AG08395 (cell line): ENCODE results near the gene ARHGAP45.
A peak's percentile ranks its signal among the peaks of the same experiment; 100 is the strongest.
"Not testable (repeated sequence)": the region's sequence is repeated elsewhere in the genome, so short reads cannot be mapped to it uniquely, and the experiment has no call there.

ENCODE experiments used
- DNase-seq: peaks from one replicate; pipeline ENCODE4 v3.0.0; 2012; ENCODE audit warnings: mixed read lengths, low spot score

Gene ARHGAP45

GRCh38 chr19:1116726-1117581 is 50.0 kb downstream of the ARHGAP45 start:
- DNase-seq: no peak

DNA sequence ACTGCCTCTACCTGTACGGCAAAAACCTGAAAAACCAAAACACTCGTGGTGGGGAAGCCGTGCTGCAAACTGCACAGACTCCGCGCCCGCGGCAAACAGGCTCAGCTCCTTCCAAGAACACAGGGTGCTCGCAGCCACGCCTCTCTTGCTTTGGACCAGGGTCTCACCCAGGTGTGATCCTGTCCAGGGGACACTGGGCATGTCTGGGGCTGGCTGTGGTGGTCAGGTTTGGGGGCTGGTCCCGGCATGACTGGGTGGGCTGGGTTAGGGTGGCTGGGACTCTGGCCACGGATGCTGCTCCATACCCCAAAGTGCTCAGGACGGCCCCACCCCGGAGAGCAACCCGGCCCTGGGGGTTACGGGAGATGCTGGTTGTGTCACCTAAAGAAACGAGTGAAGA is 50.7 kb downstream of the ARHGAP45 start:
- no peak for DNase-seq

DNA sequence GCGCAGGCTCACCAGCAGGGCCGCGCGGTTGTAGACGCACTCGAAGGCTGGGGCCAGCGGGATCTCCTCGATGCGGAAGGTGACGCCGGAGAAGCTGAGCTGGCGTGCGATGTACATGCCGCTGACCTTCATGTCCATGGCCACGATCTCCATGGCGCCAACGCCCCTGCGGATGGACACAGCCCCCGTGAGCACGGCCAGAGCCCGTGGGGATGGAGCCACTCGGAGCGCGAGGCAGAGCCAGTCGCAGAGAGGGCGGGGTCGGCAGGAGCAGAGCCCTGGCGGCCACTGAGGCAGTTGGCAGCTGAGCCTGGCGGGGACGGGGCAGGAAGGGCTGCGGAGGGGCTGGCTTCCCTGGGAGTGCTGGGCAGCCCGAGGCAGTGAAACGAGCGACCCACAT is 52.0 kb downstream of the ARHGAP45 start:
- no peak for DNase-seq

DNA sequence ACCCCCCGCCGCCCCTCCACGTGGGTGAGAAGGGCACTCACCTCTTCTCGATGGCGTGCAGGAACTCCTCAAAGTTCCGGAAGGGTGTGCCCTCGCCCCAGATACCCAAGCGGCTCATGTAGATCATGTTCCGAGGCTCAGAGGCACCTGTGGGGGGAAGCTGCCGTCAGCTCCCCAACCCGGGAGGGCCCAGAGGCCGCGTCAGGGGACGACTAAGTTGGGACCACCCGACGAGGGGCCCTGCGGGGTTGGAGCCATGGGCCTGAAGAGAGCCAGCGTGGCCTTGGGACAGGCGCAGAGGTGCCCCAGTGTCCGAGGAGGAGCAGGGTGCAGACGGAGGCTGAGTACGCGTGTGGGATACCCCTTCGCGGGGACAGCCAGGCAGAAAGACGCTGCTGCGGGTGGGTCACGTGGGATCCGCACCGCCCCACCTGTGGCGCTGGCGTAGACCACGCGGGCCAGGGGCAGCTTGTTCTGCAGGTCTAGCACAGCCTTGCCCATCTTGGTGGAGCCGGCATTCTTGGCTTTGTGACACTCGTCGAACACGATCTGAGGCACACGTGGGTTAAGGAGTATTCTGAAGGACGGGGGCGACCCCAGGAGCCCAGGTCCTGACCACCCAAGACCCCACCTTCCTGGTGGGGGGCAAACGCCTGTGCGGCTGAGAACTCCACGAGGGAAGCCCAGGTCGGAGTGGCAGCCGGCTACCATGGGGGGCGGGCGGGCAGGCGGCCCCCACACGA is 52.7 kb downstream of the ARHGAP45 start:
- DNase-seq: no peak

DNA sequence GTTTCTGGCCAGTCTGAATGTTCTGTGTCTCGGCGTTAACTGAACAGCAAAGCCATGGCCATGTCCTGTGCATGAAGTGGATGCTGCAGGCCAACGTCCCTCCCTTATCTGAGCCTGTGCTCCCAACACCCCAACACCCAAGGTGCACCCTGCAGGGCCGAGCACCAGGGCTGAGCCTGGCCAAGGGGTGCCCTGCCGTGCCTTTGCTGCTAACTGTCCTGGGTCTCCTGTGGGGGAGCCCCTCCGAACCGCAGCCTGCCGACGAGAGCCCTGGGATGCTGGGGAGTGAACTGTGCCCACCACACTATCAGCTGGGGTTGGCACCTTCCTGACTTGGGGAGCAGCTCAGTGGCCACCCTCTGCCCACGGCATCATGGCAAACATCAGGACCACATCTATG is 54.4 kb downstream of the ARHGAP45 start:
- no peak for DNase-seq

DNA sequence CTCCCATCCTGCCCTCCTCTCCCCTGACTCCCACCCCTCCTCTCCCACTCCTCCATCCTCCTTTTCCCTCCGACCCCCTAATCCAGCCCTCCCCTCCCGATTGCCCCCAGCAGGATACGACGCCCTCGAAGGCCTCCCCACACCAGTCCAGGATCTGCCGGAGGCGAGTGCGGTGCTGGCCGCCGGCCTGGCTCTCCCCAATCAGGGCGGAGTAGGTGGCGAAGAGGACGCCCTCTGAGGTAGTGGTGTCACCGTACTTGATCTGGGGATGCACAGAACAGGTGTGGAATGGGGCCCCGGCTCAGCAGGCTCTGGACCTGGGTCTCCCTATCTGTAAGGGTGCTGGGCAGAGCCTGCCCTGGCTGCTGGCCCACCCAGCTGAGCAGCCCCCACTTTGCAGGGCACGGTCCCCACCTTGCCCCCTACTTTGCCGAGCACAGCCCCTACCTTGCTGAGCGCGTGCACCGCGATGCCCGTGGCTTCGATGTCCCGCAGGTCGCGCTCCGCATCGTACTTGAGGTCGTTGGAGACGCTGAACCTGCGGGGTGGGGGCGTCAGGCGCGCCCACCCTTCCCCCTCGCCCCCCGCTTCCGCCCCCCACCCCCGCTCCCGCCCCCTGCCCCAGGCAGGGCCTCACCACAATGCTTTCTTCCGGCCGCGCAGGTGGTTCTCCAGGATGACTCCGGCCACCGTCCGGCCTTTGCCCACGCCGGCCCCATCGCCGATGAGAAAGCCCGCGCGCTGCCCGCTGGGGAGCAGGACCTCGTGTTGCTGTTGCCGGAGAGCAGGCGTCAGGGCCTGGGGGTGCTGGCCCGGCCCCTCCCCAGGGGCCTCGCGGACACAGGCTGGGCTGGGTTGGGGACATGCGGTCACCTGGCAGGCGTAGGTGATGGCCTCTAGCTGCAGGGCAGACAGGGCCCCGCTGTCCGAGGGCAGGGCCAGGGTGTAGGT is 55.3 kb downstream of the ARHGAP45 start:
- DNase-seq: no peak

DNA sequence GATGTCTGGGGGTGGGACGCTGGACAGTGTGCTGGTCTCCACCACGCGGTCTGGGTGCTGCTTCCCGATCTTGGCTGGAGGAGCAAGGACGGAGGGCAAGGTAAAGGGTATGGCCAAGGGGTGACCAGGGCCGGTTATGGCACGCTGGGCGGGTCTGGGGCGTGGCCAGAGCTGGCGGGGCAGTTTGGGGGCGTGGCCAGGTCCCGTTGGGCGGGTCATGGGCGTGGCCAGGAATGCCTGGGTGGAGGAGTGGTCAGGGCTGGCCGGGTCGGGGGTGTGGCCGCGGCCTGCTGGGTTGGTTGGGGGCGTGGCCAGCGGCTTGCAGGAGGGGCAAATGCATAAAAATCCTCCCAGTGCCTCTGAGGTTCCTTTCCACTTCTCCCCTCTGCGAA is 56.0 kb downstream of the ARHGAP45 start:
- DNase-seq: peak; percentile 97

DNA sequence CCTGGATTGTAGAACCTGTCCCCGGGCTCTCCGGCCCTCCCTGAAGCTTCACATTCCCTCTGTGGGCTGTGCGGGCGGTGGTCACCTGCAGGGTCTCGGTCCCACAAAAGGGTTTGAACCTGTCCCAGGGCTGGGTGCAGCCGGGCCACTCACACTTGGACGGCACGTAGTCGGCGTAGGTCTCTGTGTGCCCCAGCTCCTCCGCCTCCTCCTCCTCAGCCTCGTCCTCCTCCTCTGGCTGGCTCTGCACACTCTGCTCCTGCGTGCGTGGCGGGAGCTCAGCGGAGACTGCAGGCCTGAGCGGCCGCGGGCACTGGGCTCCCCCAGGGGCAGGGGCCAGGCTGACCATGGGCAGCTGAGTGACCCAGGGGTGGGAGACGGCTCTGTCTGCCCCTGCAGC is 56.4 kb downstream of the ARHGAP45 start:
- no peak for DNase-seq

DNA sequence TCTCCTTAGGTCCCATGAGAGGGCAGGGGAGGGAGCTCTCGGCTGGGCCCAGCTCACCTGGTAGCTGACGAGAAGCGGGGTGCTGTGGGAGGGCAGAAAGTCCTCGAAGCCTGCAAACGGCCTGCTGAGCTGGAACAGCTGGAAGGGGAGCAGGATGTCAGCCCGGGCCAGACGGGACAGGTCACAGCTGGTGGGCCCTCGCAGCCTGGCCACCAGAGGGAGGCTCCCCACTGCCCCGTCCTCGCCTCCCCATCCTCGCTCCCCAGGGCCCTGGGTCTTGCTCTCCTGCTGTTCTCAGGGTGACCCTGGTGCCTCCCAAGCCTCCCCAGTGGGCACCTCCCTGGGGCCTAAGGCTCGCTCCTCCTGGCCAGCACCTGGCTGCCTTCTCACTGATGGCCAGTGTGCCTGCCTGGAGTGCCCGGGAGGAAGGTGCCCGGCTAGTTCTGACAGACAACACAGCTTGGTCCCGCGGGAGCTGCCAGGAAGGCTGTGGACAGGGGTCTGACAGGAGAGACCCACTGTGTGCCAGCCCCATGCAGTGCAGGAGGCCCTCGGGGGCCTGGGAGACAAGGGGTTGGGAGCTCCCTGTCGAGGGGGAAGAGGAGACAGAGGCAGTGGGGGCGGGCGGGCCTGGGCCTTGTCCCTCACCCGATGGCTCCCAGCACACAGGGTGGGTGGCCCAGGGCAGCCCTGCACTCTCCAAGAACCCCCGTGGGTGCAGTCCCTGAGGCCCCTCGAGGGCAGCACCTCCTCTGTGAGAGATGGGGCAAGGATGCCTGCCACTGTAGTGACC is 57.1 kb downstream of the ARHGAP45 start:
- no peak for DNase-seq

DNA sequence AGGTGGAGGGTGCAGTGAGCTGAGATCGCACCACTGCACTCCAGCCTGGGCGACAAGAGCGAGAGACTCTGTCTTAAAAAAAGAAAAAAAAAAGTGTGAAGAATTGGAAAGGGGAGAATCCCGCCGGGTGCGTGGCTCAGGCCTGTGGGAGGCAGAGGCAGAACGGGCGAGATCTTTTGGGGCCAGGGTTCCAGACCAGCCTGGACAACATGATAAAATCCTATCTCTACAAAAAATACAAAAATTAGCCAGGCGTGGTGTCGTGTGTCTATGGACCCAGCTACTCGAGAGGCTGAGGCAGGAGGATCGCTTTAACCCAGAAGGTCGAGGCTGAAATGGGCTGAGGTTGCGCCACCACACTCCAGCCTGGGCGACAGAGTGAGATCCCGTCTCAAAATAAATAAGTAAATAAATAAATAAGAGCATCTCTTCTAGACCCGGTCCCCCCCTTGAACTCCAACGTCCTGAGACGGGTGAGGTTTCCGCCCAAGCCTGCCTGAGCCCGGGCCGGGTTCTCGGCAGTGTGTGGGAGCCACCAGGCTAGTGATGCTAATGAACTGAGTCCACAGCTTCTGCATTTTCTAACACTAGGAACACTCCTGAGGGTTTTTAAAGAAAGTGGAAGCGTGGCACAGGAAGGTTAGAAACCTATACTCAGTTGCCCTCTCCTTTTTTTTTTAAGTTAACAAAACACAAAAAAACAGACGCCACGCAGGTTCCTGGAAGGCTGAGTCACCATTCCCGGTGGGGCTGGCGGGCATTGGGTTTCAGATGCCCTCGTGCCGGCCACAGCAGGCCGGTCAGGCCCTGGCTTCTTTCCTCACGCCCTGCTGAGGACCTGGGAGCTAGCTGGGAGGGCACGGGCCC is 58.9 kb downstream of the ARHGAP45 start:
- DNase-seq: no peak

DNA sequence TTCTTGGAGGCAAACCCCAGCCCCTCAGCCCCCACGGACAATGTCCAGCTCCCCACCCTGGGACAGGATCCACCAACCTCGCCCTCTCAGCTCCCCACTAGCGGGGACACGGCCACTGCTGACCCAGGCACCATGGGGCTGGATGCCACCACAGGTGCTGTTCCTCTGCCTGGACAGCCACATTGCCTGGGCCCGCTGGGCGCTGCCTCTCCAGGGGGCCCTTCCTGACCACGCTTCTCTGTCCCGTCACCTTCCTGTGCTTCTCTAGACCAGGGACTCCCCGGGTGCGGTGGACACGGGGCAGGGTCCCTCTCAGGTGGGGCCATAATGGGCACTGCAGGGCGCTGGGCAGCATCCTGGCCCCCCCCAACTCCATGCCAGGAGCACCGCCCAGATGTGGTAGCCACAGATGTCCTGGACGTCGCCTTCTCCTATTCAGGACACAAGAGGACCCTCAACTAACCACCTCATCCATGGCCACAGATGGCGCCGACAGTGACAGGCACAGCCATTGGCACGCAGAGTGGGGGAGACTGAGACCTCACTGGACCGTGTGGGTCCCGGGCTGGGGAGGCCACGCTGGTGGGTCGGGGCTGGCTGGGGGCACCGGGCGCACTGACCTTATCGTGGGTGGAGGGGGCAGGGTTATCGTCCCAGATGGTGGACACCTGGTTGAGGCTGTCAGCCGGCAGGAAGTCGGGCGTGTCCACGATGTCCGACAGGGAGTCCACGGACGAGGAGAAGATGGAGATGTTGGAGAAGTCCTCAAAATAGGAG is 60.2 kb downstream of the ARHGAP45 start:
- no peak for DNase-seq

- no peak for DNase-seq
Observed at GRCh38 chr19:1128106-1128505, 61.1 kb downstream of the ARHGAP45 start.

- DNase-seq: not testable (repeated sequence)
Observed at GRCh38 chr19:1129084-1129483, 62.1 kb downstream of the ARHGAP45 start.

DNA sequence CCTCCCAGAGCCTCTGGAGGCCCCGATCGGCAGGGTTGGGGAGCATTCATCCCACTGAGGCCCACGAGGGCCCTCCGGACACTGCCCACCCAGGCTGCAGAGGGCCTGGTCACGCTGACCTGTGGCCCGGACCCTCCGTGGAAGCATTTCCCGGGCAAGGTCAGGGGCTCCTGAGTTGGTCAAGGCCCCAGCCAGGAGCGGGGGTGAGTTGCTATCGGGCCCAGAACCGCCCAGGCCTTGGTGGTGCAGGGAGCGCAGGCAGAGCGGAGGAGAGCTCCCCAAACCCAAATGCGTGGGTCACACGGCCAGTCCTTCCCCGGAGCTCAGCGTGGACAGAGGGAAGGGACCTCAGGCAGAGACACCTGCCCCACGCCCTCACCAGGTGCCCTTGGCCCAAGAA is 62.6 kb downstream of the ARHGAP45 start:
- no peak for DNase-seq

- no peak for DNase-seq
Observed at GRCh38 chr19:1130771-1131717, 64.1 kb downstream of the ARHGAP45 start.

GRCh38 chr19:1131718-1132551 is 65.0 kb downstream of the ARHGAP45 start:
- DNase-seq: peak; percentile 85

GRCh38 chr19:1132552-1133383 is 65.8 kb downstream of the ARHGAP45 start:
- no peak for DNase-seq
